Vagina (tissue), 2 donors: ENCODE data around the gene TAOK3.

Source experiments
- CTCF ChIP-seq, 3 experiments: fragments of 450-650 bp in 2 of 3; fragments of 200-600 bp in 1 of 3; sonication (generic) in 1 of 3; IDR thresholded peaks; one replicate each; pipeline ENCODE4 v1.5.1; 2017 to 2019; ENCODE audit warnings: antibody characterized with exemption in 3 of 3, mild to moderate bottlenecking in 2 of 3, moderate library complexity in 2 of 3
- POLR2A ChIP-seq, 2 donors: fragments of 450-650 bp; IDR thresholded peaks; one replicate each; pipeline ENCODE4 v1.6.1; 2017; ENCODE audit warnings: antibody characterized with exemption in 2 of 2, mild to moderate bottlenecking in 2 of 2, moderate library complexity in 2 of 2
- POLR2AphosphoS5 ChIP-seq, 2 donors: sonication (generic); formaldehyde crosslinking; IDR thresholded peaks; one replicate each; pipeline ENCODE4 v1.9.0; 2017; ENCODE audit warnings: antibody characterized with exemption in 2 of 2, mild to moderate bottlenecking in 2 of 2, low read depth in 1 of 2; ENCODE audit not compliant: insufficient read depth in 1 of 2

DNA sequence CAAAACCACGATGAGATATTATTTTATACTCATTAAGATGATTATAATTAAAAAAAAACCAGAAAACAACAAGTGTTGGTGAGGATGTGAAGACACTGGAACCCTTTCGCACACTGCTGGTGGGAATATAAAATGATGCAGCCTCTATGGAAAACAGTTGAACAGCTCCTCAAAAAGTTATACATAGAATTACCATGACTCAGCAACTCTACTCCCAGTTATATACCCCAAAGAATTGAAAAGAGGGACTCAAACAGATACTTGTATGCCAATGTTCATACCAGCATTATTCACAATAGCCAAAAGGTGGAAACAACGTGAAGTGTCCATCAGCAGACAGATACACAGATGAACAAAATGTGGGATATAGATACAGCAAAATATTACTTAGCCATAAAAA, 53.1 kb downstream of the TAOK3 start:
- no peak for TF ChIP-seq CTCF (IDR thresholded peaks at IDR 0.05)
- no peak for TF ChIP-seq POLR2AphosphoS5 (IDR thresholded peaks at IDR 0.05; ENCODE audit: insufficient read depth in 1 of 2, low read depth in 1 of 2)
- TF ChIP-seq POLR2A (IDR thresholded peaks at IDR 0.05), result no peak
